HG03571 (cell line): ENCODE data around the gene HECTD2.
"Not testable (repeated sequence)": the region's sequence is repeated elsewhere in the genome, so short reads cannot be mapped to it uniquely, and the experiment has no call there.

ENCODE experiments used
- ATAC-seq: cut with Tn5 transposase; IDR thresholded peaks from one replicate; pipeline ENCODE4 v1.9.1; 2021; ENCODE audit not compliant: unreplicated experiment

The HECTD2 gene

GRCh38 chr10:91536733-91537132, 126.6 kb downstream of the HECTD2 start:
- no peak for ATAC-seq

- no peak for ATAC-seq
Measured at GRCh38 chr10:91537614-91538383, 127.7 kb downstream of the HECTD2 start.

DNA sequence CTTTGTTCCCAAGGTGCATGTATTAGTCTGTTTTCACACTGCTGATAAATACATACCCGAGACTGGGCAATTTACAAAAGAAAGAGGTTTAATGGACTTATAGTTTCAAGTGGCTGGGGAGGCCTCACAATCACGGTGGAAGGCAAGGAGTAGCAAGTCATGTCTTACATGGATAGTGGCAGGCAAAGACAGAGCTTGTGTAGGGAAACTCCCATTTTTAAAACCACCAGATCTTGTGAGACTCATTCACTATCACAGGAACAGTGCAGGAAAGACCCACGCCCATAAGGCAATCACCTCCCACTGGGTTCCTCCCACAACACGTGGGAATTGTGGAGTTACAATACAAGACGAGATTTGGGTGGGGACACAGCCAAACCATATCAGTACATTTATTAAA, 129.8 kb downstream of the HECTD2 start:
- ATAC-seq = no peak

GRCh38 chr10:91540733-91541132, 130.6 kb downstream of the HECTD2 start:
- ATAC-seq = no peak

GRCh38 chr10:91541481-91541880, 131.3 kb downstream of the HECTD2 start:
- ATAC-seq = no peak

GRCh38 chr10:91545384-91545783, 135.2 kb downstream of the HECTD2 start:
- no peak for ATAC-seq

DNA sequence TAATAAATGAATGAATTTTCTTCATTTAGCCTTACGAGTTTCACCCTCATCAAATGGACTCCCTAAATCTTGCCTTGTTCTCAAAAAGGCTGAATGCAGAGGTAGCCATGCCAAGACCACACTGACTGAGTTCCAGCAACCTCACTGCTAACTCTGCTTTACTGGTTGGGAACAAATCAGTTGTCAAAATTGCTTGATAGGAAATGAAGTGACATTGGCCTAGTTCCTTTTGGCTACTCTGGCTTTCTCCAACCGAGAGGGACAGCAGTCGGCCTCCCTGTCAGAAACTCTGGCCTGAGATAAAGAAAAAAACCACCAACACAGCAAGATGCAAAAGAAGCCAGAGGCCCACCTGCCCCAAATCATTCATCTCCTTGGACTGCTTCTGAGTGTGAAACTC, 135.7 kb downstream of the HECTD2 start:
- ATAC-seq = no peak

DNA sequence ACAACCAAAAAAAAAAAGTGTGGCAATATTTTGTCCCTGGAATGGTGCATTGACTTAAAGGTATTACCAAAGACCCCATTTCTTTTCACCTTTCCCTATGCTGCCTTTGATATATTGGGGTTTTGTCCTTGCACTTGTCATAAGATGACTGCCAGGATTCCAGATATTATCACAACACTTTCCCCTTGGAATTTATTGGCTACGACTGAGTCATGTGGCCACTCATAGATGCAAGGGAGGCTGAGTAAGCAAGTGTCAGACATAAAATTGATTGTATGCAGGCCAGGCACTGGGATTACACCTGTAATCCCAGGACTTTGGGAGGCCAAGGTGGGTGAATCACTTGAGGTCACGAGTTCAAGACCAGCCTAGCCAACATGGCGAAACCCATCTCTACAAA, 139.1 kb downstream of the HECTD2 start:
- no peak for ATAC-seq

DNA sequence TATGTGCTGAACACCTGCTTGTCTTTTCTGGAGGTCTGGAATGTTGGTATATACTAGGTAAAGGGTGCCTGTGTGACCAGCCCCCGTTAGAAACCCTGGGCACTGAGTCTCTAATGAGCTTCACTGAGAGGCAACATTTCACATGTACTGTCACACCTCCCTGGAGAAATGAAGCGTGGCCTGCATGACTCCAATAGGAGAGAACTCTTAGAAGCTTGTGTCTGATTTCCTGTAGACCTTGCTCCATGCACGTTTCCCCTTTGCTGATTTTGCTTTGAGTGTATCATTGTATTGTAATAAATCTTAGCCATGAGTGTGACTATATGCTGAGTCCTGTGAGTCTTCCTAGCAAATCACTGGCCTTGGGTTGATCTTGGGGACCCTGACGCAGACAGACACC, 139.9 kb downstream of the HECTD2 start:
- ATAC-seq = no peak

DNA sequence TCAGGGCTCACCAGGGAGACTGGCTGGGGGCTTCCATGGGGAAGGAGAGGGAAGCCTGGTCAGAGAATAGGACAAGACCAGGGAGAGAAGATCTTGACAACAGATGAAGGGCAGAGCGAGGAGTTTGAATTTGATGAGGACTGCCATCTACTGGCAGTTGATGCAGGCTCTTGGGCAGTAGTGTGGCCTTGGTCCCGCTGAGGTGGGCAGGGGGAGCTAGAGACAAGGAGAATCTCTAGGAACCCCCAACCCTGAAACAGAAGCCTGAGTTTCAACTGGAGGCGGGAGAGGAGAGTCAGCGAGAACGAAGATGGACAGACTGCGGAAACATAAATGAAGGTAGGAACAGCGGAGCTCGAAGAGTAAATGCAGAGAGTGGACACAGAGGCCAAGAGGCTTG, 141.7 kb downstream of the HECTD2 start:
- ATAC-seq = no peak

DNA sequence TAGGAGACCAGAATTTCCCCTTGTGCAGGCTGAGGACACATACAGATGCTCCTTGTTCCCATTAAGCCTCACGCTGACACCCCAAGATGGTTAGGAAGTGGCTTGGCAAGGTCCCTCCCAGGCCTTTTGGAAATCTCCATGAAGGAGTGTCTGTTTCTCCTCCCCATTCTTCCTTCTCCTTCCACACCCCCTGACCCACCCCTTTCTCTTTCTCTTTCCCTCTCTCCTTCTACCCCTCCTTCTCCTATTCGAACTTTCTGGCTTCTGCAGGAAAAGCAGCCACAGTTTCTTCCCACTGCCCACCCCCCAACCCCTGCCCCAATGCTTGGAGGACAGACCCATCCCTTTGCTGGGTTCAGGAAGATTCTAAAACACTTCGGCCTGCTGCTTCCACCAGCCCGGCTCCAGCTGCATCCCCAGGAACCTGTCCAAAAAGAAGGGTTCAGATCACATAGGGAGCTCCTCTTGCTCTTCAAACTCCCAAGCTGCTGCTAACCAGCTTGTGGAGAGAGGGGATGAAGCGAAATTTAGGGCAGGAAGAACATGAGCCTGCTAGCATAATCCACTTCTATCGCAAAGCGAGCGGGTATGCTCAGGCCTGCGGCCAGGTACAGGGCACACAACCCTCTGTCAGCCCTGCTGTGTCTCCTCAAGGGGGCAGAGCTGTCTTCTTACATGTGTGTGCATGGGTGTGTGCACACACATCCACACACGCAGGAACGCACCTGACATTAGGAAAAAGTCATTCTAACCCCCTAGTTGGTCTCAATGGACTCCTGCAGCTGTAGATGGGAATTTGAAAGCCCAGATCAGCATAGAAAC, 142.3 kb downstream of the HECTD2 start:
- no peak for ATAC-seq

GRCh38 chr10:91555455-91555854, 145.3 kb downstream of the HECTD2 start:
- ATAC-seq = no peak

DNA sequence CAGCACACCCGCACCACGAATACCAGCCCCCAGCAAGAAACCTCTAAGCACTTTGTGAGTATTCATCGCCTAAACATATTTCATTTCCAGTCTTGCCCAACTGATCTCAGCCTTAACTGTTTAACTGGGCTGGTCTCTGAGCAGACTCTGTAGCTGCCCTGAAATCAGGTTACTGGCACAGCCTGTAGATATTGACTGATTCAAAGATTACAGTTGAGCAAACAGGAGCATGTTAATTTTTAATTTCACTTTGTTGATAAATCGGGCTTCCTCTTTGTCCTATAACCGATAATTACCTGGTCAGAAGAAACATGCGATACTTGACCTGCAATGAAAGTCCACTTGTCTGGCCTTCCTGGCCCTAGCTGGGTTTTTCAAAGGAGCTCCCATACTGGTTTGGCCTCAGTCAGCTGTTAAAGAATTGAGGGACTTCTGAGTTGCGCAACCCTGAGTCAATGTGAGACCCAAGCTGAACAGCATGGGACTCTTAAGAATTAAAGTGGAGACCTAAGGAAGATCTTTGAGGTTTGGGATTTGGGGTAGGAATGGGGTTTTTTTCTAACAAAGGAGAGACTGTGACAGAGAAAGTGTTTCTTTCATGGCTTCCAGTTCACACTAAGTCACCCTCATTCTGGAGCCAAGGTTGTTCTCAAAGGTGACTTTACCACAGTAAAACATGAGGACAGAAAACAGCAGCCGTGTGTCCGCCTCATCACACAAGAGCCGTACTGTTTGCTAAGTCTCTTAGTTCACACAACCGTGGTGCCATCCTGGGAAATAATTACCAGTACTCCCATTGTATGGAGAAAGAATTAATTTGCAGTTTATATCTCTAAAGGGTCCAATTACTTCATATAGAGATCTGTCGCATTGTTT, 146.8 kb downstream of the HECTD2 start:
- ATAC-seq = no peak

DNA sequence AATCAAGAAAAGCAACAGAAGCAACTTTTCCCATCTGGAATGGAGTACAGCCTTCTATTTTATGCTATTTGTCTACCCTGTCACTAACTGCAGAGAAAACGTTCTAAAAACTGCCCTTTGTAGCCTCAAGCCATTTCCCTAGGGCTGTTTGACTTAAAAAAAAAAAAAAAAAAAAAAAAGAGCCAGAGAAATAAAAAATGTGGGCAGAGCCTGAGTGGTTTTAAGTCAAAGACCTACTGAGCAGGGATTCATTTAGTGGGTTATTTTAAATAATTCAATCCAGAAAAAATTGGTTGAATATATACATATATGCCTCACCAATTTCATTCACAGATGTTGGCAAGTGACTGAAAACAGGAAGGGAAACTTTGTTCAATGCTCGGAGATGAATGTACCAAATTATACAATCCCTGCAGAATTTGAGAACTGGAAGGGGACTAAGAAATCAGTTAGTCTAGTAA, 147.5 kb downstream of the HECTD2 start:
- ATAC-seq = no peak

DNA sequence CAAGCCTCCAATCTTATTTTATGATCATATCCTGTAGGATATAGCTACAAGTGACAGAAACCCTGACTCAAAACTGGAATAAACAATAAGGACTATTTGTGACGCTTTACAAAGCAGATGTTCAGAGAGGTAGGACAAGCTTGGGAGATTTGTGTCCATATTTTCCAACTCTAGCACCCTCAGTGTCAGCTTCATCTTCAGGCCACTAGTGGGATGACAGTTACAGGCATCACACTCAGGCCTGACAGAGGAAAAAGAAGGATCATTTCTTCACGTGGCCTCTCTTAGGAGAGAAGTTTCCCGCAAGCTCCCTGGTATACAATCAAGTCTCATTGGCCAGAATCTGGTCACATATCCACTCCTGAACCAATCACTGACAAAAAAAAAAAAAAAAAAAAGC, 148.3 kb downstream of the HECTD2 start:
- no peak for ATAC-seq

GRCh38 chr10:91559169-91559568, 149.0 kb downstream of the HECTD2 start:
- no peak for ATAC-seq

DNA sequence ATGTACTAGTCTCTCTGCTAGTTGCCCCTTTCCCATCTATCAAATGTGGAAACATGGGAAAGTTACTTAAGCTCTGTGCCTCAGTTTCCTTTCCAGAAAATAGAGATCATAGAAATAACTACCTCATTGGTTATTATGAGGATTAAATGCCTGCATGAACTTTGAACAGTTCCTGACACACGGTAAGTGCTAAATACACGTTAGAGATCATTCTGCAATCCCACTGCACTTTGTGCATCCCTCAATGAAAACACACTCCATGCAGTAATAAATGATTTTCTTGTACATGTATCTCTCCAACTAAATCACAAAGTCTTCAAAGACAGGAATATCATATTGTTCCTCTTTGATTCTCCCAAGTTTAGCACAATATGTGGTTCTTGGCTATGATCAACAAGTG, 149.6 kb downstream of the HECTD2 start:
- ATAC-seq = no peak

- not testable (repeated sequence) for ATAC-seq
Measured at GRCh38 chr10:91560827-91561226, 150.7 kb downstream of the HECTD2 start.

GRCh38 chr10:91562839-91563581, 152.9 kb downstream of the HECTD2 start:
- no peak for ATAC-seq

- no peak for ATAC-seq
Measured at GRCh38 chr10:91564026-91564425, 153.9 kb downstream of the HECTD2 start.
